OCI-LY3 (cell line): ENCODE results near the gene HTRA1.

Experiments used
- H2AFZ ChIP-seq: fragments of 200-600, 300-600 bp; shearing (Covaris generic); 2 replicates; pipeline ENCODE4 v1.6.0; 2014; ENCODE audit warnings: antibody characterized with exemption, low read depth, low read length
- H3K27ac ChIP-seq: fragments of 200-600, 300-600 bp; sonication (generic); 2 replicates; pipeline ENCODE4 v1.5.1; 2014; ENCODE audit warnings: mild to moderate bottlenecking, low read length, moderate library complexity, mixed read lengths
- H3K27me3 ChIP-seq: fragments of 200-600, 300-600 bp; sonication (generic); 2 replicates; pipeline ENCODE4 v1.6.1; 2014; ENCODE audit warnings: low read depth, low read length, mixed read lengths
- H3K36me3 ChIP-seq: fragments of 200-600, 300-600 bp; sonication (generic); replicated peaks from 2 replicates; pipeline ENCODE3; 2014; ENCODE audit warnings: low read depth, low read length, mixed read lengths
- H3K4me1 ChIP-seq: fragments of 300-600, 200-600 bp; sonication (generic); 2 replicates; pipeline ENCODE4 v1.6.1; 2014; ENCODE audit warnings: low read length, mixed read lengths
- H3K4me2 ChIP-seq: fragments of 200-600, 300-600 bp; sonication (generic); 2 replicates; pipeline ENCODE4 v1.6.1; 2014; ENCODE audit warnings: low read length, mixed read lengths
- H3K4me3 ChIP-seq: fragments of 300-600, 200-600 bp; sonication (generic); 2 replicates; pipeline ENCODE4 v1.5.1; 2014; ENCODE audit warnings: antibody characterized with exemption, mild to moderate bottlenecking, low read length, moderate library complexity
- H3K79me2 ChIP-seq: fragments of 300-600, 200-600 bp; shearing (Covaris generic); 2 replicates; pipeline ENCODE4 v1.6.1; 2014; ENCODE audit warnings: mild to moderate bottlenecking, low read length, mixed read lengths
- H3K9ac ChIP-seq: fragments of 300-600, 200-600 bp; shearing (Covaris generic); 2 replicates; pipeline ENCODE4 v1.6.0; 2014; ENCODE audit warnings: mild to moderate bottlenecking, low read length, moderate library complexity
- H3K9me3 ChIP-seq: fragments of 200-600, 300-600 bp; shearing (Covaris generic); 2 replicates; pipeline ENCODE4 v1.6.1; 2014; ENCODE audit warnings: low read length, mixed read lengths; ENCODE audit not compliant: insufficient read depth
- H4K20me1 ChIP-seq: fragments of 200-600, 300-600 bp; sonication (generic); 2 replicates; pipeline ENCODE4 v1.6.1; 2016; ENCODE audit warnings: low read length, mixed read lengths; ENCODE audit not compliant: insufficient read depth
- EZH2phosphoT487 ChIP-seq: fragments of 200-600 bp; shearing (Covaris generic); IDR thresholded peaks from 2 replicates; pipeline ENCODE4 v1.6.1; 2018; ENCODE audit warnings: antibody characterized with exemption, mixed run types, low read depth
- TF ChIP-seq, protein P1 (sequence below): fragments of 200-600, 300-600 bp; sonication (generic); IDR thresholded peaks from 2 replicates; pipeline ENCODE4 v1.5.1; 2014; ENCODE audit warnings: antibody characterized with exemption, low read length, low read depth

The HTRA1 gene

DNA sequence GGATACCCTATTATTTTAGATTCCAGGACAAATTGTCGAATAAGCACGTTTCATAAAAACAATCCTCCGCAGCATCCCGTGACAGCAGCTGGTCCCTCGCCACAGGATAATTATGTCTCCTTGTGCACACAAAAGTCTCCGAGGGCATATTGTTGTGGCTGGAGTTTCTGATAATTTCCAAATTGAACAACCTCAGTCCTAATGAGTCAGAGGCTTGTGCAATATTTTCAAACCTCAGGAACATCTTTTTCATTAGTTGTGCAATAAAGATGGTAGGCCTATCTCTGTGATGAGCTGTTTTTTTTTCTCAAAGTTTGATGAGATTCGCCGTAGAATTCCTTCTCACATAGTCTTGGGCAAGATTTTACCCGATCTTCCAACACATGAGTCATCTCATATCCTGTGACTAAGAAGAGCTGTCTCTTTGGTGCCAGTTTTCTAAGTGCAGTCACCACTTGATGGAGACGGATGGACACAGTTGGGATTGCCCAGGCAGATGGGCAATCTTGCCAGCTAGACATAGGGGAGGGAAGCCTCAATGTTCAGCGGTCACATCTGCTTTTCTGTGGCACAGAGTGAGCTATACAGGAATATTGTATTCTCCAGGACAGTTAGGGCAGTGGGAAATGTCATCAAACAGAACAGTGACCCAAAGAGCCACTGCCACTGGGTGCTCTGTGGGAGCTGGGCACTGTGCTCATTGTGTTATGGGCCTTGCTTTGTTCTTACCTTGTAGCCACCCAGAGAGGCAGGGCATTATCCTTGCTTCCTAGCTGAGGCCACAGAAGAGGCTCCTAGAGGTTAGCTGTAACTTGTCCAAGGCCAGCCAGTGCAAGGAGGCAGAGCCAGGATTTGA lies 7.8 kb downstream of the HTRA1 start:
- H3K27ac ChIP-seq = no peak overlapping the region
- TF ChIP-seq, protein P1, sequence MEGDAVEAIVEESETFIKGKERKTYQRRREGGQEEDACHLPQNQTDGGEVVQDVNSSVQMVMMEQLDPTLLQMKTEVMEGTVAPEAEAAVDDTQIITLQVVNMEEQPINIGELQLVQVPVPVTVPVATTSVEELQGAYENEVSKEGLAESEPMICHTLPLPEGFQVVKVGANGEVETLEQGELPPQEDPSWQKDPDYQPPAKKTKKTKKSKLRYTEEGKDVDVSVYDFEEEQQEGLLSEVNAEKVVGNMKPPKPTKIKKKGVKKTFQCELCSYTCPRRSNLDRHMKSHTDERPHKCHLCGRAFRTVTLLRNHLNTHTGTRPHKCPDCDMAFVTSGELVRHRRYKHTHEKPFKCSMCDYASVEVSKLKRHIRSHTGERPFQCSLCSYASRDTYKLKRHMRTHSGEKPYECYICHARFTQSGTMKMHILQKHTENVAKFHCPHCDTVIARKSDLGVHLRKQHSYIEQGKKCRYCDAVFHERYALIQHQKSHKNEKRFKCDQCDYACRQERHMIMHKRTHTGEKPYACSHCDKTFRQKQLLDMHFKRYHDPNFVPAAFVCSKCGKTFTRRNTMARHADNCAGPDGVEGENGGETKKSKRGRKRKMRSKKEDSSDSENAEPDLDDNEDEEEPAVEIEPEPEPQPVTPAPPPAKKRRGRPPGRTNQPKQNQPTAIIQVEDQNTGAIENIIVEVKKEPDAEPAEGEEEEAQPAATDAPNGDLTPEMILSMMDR = no peak
- no peak for TF ChIP-seq EZH2phosphoT487
- peaks cover 11% of the 10 kb centered on the region; the same call in 1 of the 2 replicates for H3K27me3 ChIP-seq
- no peak overlapping the region for H3K4me3 ChIP-seq
- no peak overlapping the region for H3K4me2 ChIP-seq
- no peaks in the 10 kb centered on the region for H3K4me1 ChIP-seq
- H4K20me1 ChIP-seq = no peaks in the 10 kb centered on the region
- no peak overlapping the region for H3K9ac ChIP-seq
- no peaks in the 10 kb centered on the region for H3K79me2 ChIP-seq
- no peak overlapping the region for H2AFZ ChIP-seq
- H3K9me3 ChIP-seq = no peaks in the 10 kb centered on the region
- H3K36me3 ChIP-seq = no peaks in the 10 kb centered on the region

DNA sequence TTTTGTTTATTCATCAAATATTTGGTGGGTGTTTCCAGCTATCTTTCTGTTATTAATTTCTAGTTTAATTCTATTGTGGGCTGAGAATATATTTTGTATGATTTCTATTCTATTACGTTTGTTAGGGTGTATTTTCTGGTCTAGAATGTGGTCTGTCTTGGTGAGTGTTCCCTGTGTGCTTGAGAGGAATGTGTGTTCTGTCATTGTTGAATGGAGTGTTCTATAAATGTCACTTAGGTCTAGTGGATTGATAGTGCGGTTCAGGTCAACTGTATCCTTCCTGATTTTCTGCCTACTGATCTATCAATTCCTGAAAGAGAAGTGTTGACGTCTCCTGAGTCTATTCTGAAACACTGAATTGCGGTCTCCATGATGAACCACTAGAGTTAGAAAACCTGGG lies 8.5 kb downstream of the HTRA1 start:
- H3K4me1 ChIP-seq = no peaks in the 10 kb centered on the region
- no peaks in the 10 kb centered on the region for H4K20me1 ChIP-seq
- H3K4me2 ChIP-seq = no peak overlapping the region
- no peak overlapping the region for H2AFZ ChIP-seq
- no peaks in the 10 kb centered on the region for H3K36me3 ChIP-seq
- peaks cover 11% of the 10 kb centered on the region; the same call in 1 of the 2 replicates for H3K27me3 ChIP-seq
- H3K79me2 ChIP-seq = no peaks in the 10 kb centered on the region
- no peak overlapping the region for H3K9ac ChIP-seq
- no peak overlapping the region for H3K27ac ChIP-seq
- H3K4me3 ChIP-seq = no peak overlapping the region
- H3K9me3 ChIP-seq = no peaks in the 10 kb centered on the region
- TF ChIP-seq, protein P1 = no peak
- no peak for TF ChIP-seq EZH2phosphoT487

DNA sequence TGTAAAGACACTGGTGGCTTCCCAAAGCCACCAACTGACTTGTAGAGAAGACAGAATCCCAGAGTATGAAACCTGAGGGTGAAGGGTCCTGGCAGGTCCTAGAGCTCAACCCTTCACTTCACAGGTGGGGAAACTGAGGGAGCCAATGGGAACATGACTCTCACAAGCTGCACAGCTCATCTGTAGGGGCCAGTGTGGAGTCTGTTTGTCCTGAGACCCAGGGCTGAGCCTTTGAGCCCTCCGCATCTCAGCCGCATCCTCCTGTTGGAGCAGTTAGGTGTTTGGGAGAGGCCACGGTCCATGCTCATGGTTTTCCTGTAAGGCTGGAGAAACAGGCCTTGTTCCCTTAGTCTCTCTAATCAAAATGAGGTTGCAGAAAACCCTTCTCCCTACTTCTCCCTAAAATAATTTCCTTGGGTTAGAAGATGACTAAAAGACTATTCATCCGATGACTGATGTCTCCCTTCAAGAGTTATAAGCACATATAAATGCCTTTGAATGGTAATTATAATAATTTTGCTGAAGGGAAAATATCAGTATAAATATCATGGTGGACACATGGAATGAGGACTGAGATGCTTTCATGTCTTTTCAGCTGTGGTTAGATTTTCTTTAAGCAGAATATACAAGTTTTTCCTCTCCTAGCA lies 10.3 kb downstream of the HTRA1 start:
- no peak overlapping the region for H2AFZ ChIP-seq
- H3K27me3 ChIP-seq = peaks cover 8% of the 10 kb centered on the region; the same call in 1 of the 2 replicates
- no peak overlapping the region for H3K4me3 ChIP-seq
- H3K79me2 ChIP-seq = no peaks in the 10 kb centered on the region
- H4K20me1 ChIP-seq = no peaks in the 10 kb centered on the region
- TF ChIP-seq, protein P1 = no peak
- TF ChIP-seq EZH2phosphoT487 = no peak
- H3K27ac ChIP-seq = no peak overlapping the region
- no peaks in the 10 kb centered on the region for H3K9me3 ChIP-seq
- no peaks in the 10 kb centered on the region for H3K4me1 ChIP-seq
- no peaks in the 10 kb centered on the region for H3K36me3 ChIP-seq
- H3K4me2 ChIP-seq = no peak overlapping the region
- no peak overlapping the region for H3K9ac ChIP-seq

DNA sequence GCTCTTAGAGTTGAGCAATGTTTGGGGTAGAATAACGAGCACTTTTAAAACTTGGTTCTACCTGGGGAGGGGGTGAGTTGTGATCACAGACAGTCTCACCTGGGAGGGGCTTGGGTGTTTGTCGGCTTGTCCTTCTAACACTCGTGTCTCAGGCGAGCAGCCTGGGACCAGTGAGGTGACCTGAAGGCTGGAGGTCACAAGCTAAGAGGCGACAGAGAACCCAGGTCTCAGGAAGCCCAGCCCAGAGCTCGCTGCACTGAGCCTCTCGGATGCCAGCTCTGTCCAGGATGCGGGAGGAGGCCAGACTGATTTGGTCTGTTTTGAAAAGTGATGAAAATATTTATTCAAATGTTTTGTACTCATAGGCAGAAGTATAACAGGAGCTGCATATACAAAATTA lies 11.8 kb downstream of the HTRA1 start:
- no peaks in the 10 kb centered on the region for H3K27me3 ChIP-seq
- H3K4me2 ChIP-seq = no peak overlapping the region
- H3K27ac ChIP-seq = no peak overlapping the region
- no peak overlapping the region for H2AFZ ChIP-seq
- no peaks in the 10 kb centered on the region for H3K79me2 ChIP-seq
- H3K4me1 ChIP-seq = no peaks in the 10 kb centered on the region
- H3K9ac ChIP-seq = no peak overlapping the region
- no peak for TF ChIP-seq EZH2phosphoT487
- TF ChIP-seq, protein P1 = no peak
- no peaks in the 10 kb centered on the region for H4K20me1 ChIP-seq
- H3K36me3 ChIP-seq = no peaks in the 10 kb centered on the region
- H3K9me3 ChIP-seq = no peaks in the 10 kb centered on the region
- no peak overlapping the region for H3K4me3 ChIP-seq
